K562 (cell line): ENCODE measurements around the gene THAP8. TPM values are rescaled to one million over a fixed set of nuclear protein-coding genes. Genes with fewer than 3 reads are reported as not detected.

Experiments used
- ATAC-seq: fragments of 200-7000 bp; cut with Tn5 transposase; 3 replicates; pipeline ENCODE4 v1.9.1; 2020; ENCODE audit warnings: moderate library complexity
- BruUV-seq: library from RNA; stranded (reverse); fragments of 400-500 nt; replicated peaks from 2 replicates; lab custom pipeline; 2021; lab: Mats Ljungman, UMichigan
- CTCF ChIA-PET: fragments of 300-600 bp; formaldehyde crosslinking; extraction: SDS; loops from one replicate; lab custom pipeline; 2021; ENCODE audit warnings: low intra/inter-chr PET ratio; lab: Yijun Ruan, JAX
- POLR2A ChIA-PET: fragments of 300-600, 350-650 bp; sonication (Branson Sonifier 250); formaldehyde crosslinking; extraction: SDS; loops from one replicate; lab custom pipeline; 2021; ENCODE audit warnings: antibody characterized with exemption, inconsistent platforms; lab: Yijun Ruan, JAX
- DNase-seq, 4 experiments: peaks; one replicate each; pipeline versions ENCODE4 v3.0.0 to v3.0.0-alpha.2; 2011 to 2018; ENCODE audit warnings: low spot score in 3 of 4, mixed read lengths in 3 of 4; ENCODE audit errors: extremely low read depth in 1 of 4
- FAIRE-seq: peaks from 2 replicates; lab custom pipeline; 2011; peaks lifted over from hg19 to GRCh38; lab: Jason Lieb, UNC
- H2AFZ ChIP-seq: 2 replicates; pipeline ENCODE4 v1.6.0; 2011; ENCODE audit warnings: low read depth, low read length, control low read depth, inconsistent platforms
- H3K27ac ChIP-seq: fragments of 200-600 bp; 3 replicates; pipeline ENCODE4 v1.8.0; 2011; ENCODE audit warnings: low read depth, mild to moderate bottlenecking, control low read depth, inconsistent platforms, low read length, moderate library complexity, mixed read lengths; ENCODE audit errors: extremely low read depth
- H3K27me3 ChIP-seq, 2 experiments: fragments of 300-600 bp in 1 of 2; 2 replicates in 1 of 2; 3 replicates in 1 of 2; pipeline versions ENCODE4 v1.6.0 to v1.8.0; 2011; ENCODE audit warnings: inconsistent platforms in 2 of 2, low read length in 2 of 2, mild to moderate bottlenecking in 1 of 2, mixed read lengths in 1 of 2, moderate library complexity in 1 of 2; ENCODE audit not compliant: control insufficient read depth in 2 of 2, insufficient read depth in 2 of 2
- H3K36me3 ChIP-seq: fragments of 300-600 bp; 3 replicates; pipeline ENCODE4 v1.8.0; 2011; ENCODE audit warnings: mild to moderate bottlenecking, low read length, inconsistent platforms; ENCODE audit not compliant: control insufficient read depth, insufficient read depth
- H3K4me1 ChIP-seq, 2 experiments: fragments of 200-600 bp in 1 of 2; replicated peaks in 1 of 2; 2 replicates in 1 of 2; 3 replicates in 1 of 2; pipeline versions ENCODE4 v1.5.1 to v1.8.0; 2011; ENCODE audit warnings: inconsistent platforms in 2 of 2, low read length in 2 of 2, mild to moderate bottlenecking in 1 of 2, mixed read lengths in 1 of 2, moderate library complexity in 1 of 2; ENCODE audit not compliant: control insufficient read depth in 2 of 2, insufficient read depth in 2 of 2
- H3K4me2 ChIP-seq: 2 replicates; pipeline ENCODE4 v1.6.1; 2011; ENCODE audit warnings: low read length, control low read depth, inconsistent platforms, mixed read lengths; ENCODE audit not compliant: insufficient read depth
- H3K4me3 ChIP-seq: fragments of 200-600 bp; sonication (generic), shearing (Covaris generic); 2 replicates; pipeline ENCODE4 v1.5.1; 2016; ENCODE audit warnings: control low read depth, inconsistent platforms
- H3K79me2 ChIP-seq: fragments of 200-600 bp; 3 replicates; pipeline ENCODE4 v1.8.0; 2011; ENCODE audit warnings: low read length, inconsistent platforms; ENCODE audit not compliant: control insufficient read depth, insufficient read depth
- H3K9ac ChIP-seq, 2 experiments: 2 replicates each; pipeline versions ENCODE4 v1.6.0 to v1.6.1; 2011; ENCODE audit warnings: low read depth in 2 of 2, low read length in 2 of 2, control low read depth in 1 of 2, inconsistent platforms in 1 of 2, mild to moderate bottlenecking in 1 of 2, mixed read lengths in 1 of 2; ENCODE audit not compliant: insufficient read depth in 1 of 2
- H3K9me1 ChIP-seq: one replicate; pipeline ENCODE4 v1.6.0; 2011; ENCODE audit warnings: inconsistent platforms, mild to moderate bottlenecking, low read length, moderate library complexity; ENCODE audit not compliant: control insufficient read depth, insufficient read depth
- H3K9me3 ChIP-seq: replicated peaks from 2 replicates; pipeline ENCODE4 v1.5.1; 2011; ENCODE audit warnings: low read depth, low read length, inconsistent platforms; ENCODE audit not compliant: control insufficient read depth, insufficient read depth
- H4K20me1 ChIP-seq: replicated peaks from 2 replicates; pipeline ENCODE4 v1.6.1; 2011; ENCODE audit warnings: low read length, inconsistent platforms, mixed read lengths; ENCODE audit not compliant: control insufficient read depth, insufficient read depth
- IFI16 ChIP-seq: fragments of 250-450 bp; sonication (Bioruptor Pico); IDR thresholded peaks from 2 replicates; pipeline ENCODE4 v2.1.2; 2022; ENCODE audit warnings: mild to moderate bottlenecking, inconsistent platforms
- MGA ChIP-seq: fragments of 450-650 bp; IDR thresholded peaks from 2 replicates; pipeline ENCODE4 v1.6.1; 2016; ENCODE audit warnings: mild to moderate bottlenecking, moderate library complexity
- POLR2G ChIP-seq: fragments of 200-400 bp; formaldehyde crosslinking; IDR thresholded peaks from 2 replicates; pipeline ENCODE4 v1.6.1; 2017; ENCODE audit warnings: low read depth, mild to moderate bottlenecking, antibody characterized with exemption, low read length, moderate library complexity
- TAF9B ChIP-seq: fragments of 450-650 bp; IDR thresholded peaks from 2 replicates; pipeline ENCODE4 v1.6.1; 2018; ENCODE audit warnings: mild to moderate bottlenecking; ENCODE audit not compliant: partially characterized antibody
- WGBS: fragments of 100-300 bp; shearing (Covaris generic); methylation state at CpG from one replicate; pipeline ENCODE4 v1.1.6; 2016; ENCODE audit warnings: low coverage, mixed read lengths; ENCODE audit not compliant: insufficient coverage; ENCODE audit errors: missing lambda C conversion rate; 5-methylcytosine and 5-hydroxymethylcytosine counted together
- in situ Hi-C: fragments of 300-500 bp; cut with MboI; formaldehyde crosslinking; loops from 4 replicates; pipeline ENCODE4 v1.15.0; 2018; ENCODE audit warnings: inconsistent platforms, mixed read lengths
- intact Hi-C: fragments of 100-400 bp; cut with micrococcal nuclease; formaldehyde crosslinking; loops from 2 replicates; pipeline ENCODE4 v1.14.2; 2022
- polyA plus RNA-seq, 8 experiments: library from polyadenylated mRNA; depleted of rRNA in 4 of 8; stranded (reverse) in 5 of 8; unstranded in 3 of 8; fragments of >200 nt; fragmentation: Nextera tagmentation in 2 of 8; fragmentation: Illumina TruSeq in 1 of 8; extraction: Ambion mirVana in 2 of 8; extraction: Trizol in 1 of 8; gene quantifications; 2 replicates each; pipeline versions ENCODE4 v1.2.1 to v1.2.3, GENCODE V29; 2011 to 2014; ENCODE audit warnings: inconsistent platforms in 1 of 8, missing spikeins in 1 of 8
- total RNA-seq, 7 experiments: library from RNA; depleted of rRNA in 6 of 7; stranded (reverse); fragments of >200 nt in 6 of 7; fragmentation: Illumina TruSeq in 2 of 7; extraction: Trizol in 2 of 7; gene quantifications; 2 replicates each; pipeline versions ENCODE4 v1.2.1 to v1.2.3, GENCODE V29; 2011 to 2021; ENCODE audit warnings: low replicate concordance in 1 of 7

THAP8 gene
- total and polyA plus RNA-seq, 9 of the 15 experiments (the other 6 are each of a cell fraction or from before 2014, with no cell fraction given) = 0.11 to 2.0 (median 0.94) TPM

DNA sequence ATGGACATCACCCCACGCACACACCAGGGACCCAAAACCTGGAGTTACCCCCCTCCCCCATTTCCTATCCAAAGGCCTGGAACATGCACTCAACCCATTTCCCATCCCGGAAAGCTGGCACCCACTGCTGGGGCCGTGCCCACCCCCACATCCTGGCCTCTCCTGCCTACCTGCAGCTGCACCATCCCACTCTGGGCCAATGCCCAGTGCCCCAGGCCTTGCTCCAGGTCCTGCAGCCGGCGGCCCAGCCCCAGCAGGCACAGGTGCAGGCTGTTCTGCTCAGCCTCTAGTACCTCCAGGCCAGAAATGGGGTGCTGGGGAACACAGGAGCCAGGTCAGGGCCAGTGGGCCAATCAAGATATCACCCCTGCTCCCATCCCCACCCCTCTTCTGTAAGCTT lies 47.1 kb downstream of the THAP8 start:
- intact Hi-C loops (no loop called here), in situ Hi-C loops (no loop called here)
- no peaks in the 10 kb centered on the region for H4K20me1 ChIP-seq
- peak; percentile 46; the same call in 1 of the 2 replicates for TF ChIP-seq POLR2G
- TF ChIP-seq IFI16 (CRISPR knock-in tag) = no peak
- CTCF ChIA-PET = no interaction called here
- no peak overlapping the region; a peak in 1 of 4 replicates for H3K9ac ChIP-seq
- no peak overlapping the region for H3K4me2 ChIP-seq
- H3K4me1 ChIP-seq = peaks cover 0 to 23% of the 10 kb centered on the region in 2 experiments; a peak in 1 of 5 replicates
- H3K4me3 ChIP-seq = no peak overlapping the region
- H3K9me1 ChIP-seq = no peaks in the 10 kb centered on the region
- FAIRE-seq (no peak), DNase-seq (no peak), ATAC-seq (no peak)
- no peaks in the 10 kb centered on the region for H3K36me3 ChIP-seq
- POLR2A ChIA-PET = interaction anchor here (0.5 kb wide), 1 partner anchor 490 kb away, joined by 3 read pairs; no protein-coding TSS in a partner anchor
- 76% methylated on average over 4 of the region's 5 CpGs for WGBS
- H3K9me3 ChIP-seq = no peaks in the 10 kb centered on the region
- no peaks in the 10 kb centered on the region for H3K27me3 ChIP-seq
- H3K79me2 ChIP-seq = no peaks in the 10 kb centered on the region
- BruUV-seq = no TSS peak
- no peak overlapping the region for H2AFZ ChIP-seq
- H3K27ac ChIP-seq = no peak overlapping the region

DNA sequence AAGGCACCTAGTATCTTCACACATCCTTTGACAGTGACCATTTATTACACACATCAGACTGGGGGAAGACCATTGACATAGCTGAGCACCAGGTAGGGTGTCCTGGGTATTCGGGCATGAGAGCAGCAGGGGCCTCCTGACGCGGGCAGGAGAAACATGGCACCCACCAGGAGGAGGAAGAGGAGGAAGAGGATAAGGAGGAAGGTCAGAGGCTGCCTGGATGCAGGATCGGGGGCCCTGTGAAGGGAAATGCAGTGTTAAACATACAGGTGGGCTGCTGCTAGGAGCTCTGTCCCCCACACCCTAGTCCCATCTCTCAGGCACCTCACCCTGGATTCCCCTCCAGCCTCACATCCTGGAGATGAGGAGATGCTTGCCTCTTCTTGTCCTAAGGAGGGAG lies 50.8 kb downstream of the THAP8 start:
- no peaks in the 10 kb centered on the region for H3K27me3 ChIP-seq
- H3K9me3 ChIP-seq = no peaks in the 10 kb centered on the region
- H3K27ac ChIP-seq = no peak overlapping the region
- peaks cover 20% of the 10 kb centered on the region; the same call in 2 of the 3 replicates for H3K36me3 ChIP-seq
- POLR2A ChIA-PET = interaction anchor here (1.0 to 1.4 kb wide), 2 partner anchors 11 to 21 kb away, joined by 4 to 9 read pairs; partner anchors contain the start of gene ALKBH6
- CTCF ChIA-PET = no interaction called here
- no peaks in the 10 kb centered on the region for H3K9me1 ChIP-seq
- H3K79me2 ChIP-seq = peaks cover 4% of the 10 kb centered on the region; the same call in 1 of the 3 replicates
- no peak overlapping the region for H2AFZ ChIP-seq
- in situ Hi-C loops (no loop called here), intact Hi-C loops (no loop called here)
- no peaks in the 10 kb centered on the region; the same call in 1 of the 2 replicates for H4K20me1 ChIP-seq
- ATAC-seq (no peak), DNase-seq (no peak), FAIRE-seq (no peak)
- no peak overlapping the region for H3K4me3 ChIP-seq
- no peak overlapping the region for H3K4me2 ChIP-seq
- WGBS = 75% methylated on average over 4 of the region's 4 CpGs
- no TSS peak for BruUV-seq
- H3K4me1 ChIP-seq = peaks cover 0 to 13% of the 10 kb centered on the region in 2 experiments; a peak in 2 of 5 replicates
- no peak overlapping the region for H3K9ac ChIP-seq
- no peak for TF ChIP-seq MGA
- no peak for TF ChIP-seq TAF9B
